HG02623 (cell line): Measurements from ENCODE around the gene RASA4B.
"Not testable (repeated sequence)": the region's sequence is repeated elsewhere in the genome, so short reads cannot be mapped to it uniquely, and the experiment has no call there.

Experiments
- ATAC-seq: cut with Tn5 transposase; IDR thresholded peaks from one replicate; pipeline ENCODE4 v1.9.1; 2021; ENCODE audit warnings: moderate library complexity; ENCODE audit not compliant: unreplicated experiment

RASA4B gene

GRCh38 chr7:102474736-102475435 lies 42.7 kb downstream of the RASA4B start:
- ATAC-seq: not testable (repeated sequence)

DNA sequence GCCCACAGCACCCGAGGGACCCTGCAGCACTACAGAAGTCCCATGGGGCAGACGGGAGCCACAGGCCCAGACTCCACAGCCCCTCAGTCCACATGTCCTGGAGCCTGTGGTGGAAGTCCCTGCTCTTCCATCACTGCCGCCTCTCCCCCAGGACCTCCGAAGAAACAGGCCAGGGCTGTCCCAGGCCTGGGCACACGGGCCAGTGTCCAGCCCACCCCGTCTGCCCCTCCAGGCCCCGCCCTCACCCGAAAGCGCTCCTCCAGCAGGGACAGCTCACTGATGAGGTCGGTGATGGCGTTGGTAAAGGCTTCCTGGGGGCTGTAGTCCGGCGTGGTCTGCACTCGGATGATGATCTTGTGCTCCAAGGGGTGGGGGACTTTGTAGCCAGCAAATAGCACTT lies 43.5 kb downstream of the RASA4B start:
- not testable (repeated sequence) for ATAC-seq

GRCh38 chr7:102473271-102473991 lies 44.1 kb downstream of the RASA4B start:
- no peak for ATAC-seq

- no peak for ATAC-seq
These were observed 45.2 kb downstream of the RASA4B start for GRCh38 chr7:102472126-102473041.

GRCh38 chr7:102471791-102472125 lies 45.8 kb downstream of the RASA4B start:
- no peak for ATAC-seq

GRCh38 chr7:102469972-102470825 lies 47.4 kb downstream of the RASA4B start:
- ATAC-seq: no peak

DNA sequence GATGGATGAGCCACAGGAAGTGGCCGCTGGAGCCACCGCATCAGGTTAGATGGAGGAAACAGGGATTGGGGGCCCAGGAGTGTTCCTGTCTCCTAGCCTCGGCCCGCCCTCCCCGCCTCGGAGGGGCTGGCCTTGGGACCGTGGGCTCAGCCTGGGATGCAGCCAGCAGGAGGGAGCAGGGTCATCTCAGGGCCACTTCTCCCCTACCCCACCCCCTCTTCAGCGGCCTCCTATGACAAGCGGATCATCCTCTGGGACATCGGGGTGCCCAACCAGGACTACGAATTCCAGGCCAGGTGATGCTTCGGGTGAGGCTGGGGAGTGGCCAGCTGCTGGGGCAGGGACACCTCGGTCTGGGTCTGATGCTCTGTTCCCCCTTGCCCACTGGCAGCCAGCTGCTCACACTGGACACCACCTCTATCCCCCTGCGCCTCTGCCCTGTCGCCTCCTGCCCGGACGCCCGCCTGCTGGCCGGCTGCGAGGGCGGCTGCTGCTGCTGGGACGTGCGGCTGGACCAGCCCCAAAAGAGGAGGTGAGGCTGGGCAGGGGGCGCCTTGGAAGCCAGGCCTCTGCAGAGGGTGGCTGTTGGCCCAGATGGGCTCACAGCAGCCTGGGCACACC lies 48.1 kb downstream of the RASA4B start:
- ATAC-seq: no peak

DNA sequence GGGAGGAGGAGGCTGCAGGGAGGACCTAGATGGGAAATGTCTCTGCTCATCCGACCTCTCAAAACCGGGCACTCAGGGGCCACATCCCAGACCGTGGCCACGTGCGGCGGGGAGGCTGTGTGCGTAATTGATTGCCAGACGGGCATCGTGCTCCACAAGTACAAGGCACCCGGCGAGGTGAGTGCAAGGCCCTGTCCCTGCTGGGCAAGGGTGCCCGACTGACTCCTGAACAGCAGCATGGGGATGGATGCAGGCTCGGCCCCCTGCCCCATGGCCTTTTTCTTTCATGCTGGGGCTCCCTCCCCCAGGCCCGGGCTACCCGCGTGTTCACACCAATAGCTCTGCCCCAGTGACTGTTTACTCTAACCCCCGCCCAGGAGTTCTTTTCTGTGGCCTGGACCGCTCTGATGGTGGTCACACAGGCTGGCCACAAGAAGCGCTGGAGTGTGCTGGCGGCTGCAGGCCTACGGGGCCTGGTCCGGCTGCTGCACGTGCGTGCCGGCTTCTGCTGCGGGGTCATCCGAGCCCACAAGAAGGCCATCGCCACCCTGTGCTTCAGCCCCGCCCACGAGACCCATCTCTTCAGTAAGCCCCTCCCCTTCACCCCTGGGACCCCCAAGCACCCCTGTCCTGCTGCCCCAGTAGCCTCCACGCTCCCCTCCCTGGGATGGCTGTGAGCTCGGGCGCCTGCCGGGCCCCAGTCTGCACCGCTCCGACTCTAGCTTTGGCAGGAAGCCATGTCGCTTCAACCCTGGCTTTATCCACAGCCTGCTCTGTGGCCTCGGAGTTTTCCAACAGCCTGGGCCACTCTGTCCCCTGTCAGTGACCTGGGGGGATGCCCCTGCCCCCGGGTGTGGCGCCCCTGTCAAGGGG lies 48.9 kb downstream of the RASA4B start:
- ATAC-seq: no peak

GRCh38 chr7:102467581-102468477 lies 49.7 kb downstream of the RASA4B start:
- ATAC-seq: no peak

- ATAC-seq: no peak
These were observed 51.5 kb downstream of the RASA4B start for GRCh38 chr7:102466097-102466496.

GRCh38 chr7:102464577-102465280 lies 52.8 kb downstream of the RASA4B start, which contains the start of the genes ALKBH4 and LRWD1:
TSS of gene ALKBH4 (minus strand) at chr7:102464863. CDS start at chr7:102464836, 27 bp downstream.
TSS of gene LRWD1 (plus strand) at chr7:102464984. CDS start at chr7:102465081, 97 bp downstream.
- ATAC-seq: peak; percentile 92

DNA sequence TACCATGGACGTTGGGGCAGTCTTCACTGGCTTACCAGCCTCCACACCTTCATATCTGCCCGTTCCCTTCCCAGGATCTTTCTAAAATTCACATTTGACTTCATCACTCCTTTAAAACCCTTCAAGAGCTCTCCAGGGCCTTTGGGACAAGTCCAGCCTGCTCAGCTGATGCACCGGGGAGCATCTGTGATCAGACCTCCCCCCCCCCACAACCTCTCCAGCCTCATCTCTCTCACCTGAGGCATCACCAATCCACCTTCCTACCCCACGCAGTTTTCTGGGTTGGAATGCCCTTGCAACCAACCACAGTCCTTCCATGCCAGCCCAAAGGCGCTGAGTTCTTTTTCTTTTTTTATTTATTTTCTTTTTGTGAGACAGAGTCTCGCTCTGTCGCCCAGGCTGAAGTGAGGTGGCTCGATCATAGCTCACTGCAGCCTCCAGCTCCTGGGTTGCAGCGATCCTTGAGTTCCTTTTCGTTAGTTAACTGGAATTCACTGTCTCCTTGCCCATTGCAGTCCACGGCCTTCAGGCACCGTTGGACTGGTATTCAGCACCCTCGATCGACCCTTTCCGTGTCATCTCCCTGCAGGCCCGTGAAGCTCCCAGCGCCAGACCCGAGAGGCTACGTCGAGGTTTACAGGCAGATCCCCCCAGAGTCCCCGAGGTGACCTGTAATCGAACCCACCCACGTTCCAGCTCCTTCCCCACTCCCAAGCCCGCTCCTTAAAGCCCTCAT lies 53.6 kb downstream of the RASA4B start:
- ATAC-seq: no peak

DNA sequence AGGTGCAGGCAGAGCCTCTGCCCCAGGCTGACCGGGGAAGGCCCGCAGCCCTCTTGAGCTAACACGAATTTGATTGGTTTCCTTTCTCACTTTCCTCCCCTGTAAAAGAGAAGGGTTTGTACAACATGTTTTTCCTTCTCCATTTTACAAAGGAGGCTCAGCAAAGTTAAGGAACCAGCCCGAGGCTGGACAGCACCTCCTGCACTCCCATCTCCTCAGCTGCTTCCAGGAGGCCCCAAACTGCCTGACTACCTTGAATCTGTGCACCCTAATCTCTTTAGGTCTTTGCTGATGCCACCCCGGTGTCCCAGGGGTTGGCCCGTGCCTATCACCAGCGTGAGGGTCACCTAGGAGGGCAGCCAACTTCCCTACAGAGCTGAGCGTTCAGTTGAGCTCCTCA lies 57.1 kb downstream of the RASA4B start:
- ATAC-seq: no peak

DNA sequence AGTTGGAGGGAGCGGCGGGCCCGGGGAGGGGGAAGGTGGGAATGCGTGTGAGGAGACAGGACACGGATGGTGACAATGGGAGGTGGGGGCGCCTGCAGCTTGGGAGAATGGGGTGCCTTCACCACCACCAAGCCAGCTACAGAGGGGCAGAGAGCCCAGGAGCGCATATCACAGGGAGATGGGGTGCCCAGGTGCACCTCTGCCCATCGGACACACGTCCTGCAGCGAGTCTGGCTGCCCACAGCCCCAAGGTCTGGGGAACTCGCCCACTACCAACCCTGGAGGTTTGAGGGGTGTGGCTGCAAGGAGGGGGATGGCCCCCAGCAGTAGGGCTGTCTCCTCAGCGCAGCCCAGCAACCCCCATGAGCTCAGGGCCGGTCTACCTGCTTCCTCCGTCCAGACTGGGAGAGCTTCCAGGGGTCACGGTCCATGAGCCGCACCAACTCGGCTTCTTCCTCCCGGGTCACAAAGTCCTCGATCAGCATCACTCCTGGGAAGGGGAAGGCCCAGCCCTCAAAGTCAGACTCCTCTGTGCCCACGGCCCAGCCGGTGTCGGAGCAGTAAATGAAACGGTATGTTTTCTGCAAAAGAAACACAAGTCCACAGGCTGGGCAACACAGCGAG lies 58.2 kb downstream of the RASA4B start:
- ATAC-seq: no peak

- ATAC-seq: no peak
These were observed 60.1 kb downstream of the RASA4B start for GRCh38 chr7:102457352-102457924.

GRCh38 chr7:102456327-102456726 lies 61.2 kb downstream of the RASA4B start:
- ATAC-seq: no peak
